GM21737 (cell line): ENCODE data around the gene PTPRT.
"Not testable (repeated sequence)": the region's sequence is repeated elsewhere in the genome, so short reads cannot be mapped to it uniquely, and the experiment has no call there.

Source experiments
- ATAC-seq: cut with Tn5 transposase; IDR thresholded peaks from one replicate; pipeline ENCODE4 v1.9.1; 2021; ENCODE audit warnings: mild to moderate bottlenecking, moderate library complexity; ENCODE audit not compliant: unreplicated experiment

Gene PTPRT

GRCh38 chr20:42259389-42259788, 930.3 kb downstream of the PTPRT start:
- ATAC-seq: no peak

- ATAC-seq: no peak
These were observed 931.0 kb downstream of the PTPRT start for GRCh38 chr20:42258564-42259302.

GRCh38 chr20:42255821-42256220, 933.9 kb downstream of the PTPRT start:
- no peak for ATAC-seq

GRCh38 chr20:42254673-42255072, 935.0 kb downstream of the PTPRT start:
- no peak for ATAC-seq

GRCh38 chr20:42252116-42252515, 937.6 kb downstream of the PTPRT start:
- ATAC-seq: no peak

- no peak for ATAC-seq
These were observed 970.9 kb downstream of the PTPRT start for GRCh38 chr20:42218621-42219374.

- ATAC-seq: no peak
These were observed 975.6 kb downstream of the PTPRT start for GRCh38 chr20:42214074-42214473.

- no peak for ATAC-seq
These were observed 977.3 kb downstream of the PTPRT start for GRCh38 chr20:42212391-42212790.

- ATAC-seq: not testable (repeated sequence)
These were observed 983.1 kb downstream of the PTPRT start for GRCh38 chr20:42206557-42206956.

- no peak for ATAC-seq
These were observed 985.5 kb downstream of the PTPRT start for GRCh38 chr20:42204109-42204660.

GRCh38 chr20:42197599-42197998, 992.1 kb downstream of the PTPRT start:
- no peak for ATAC-seq

- ATAC-seq: no peak
These were observed 996.6 kb downstream of the PTPRT start for GRCh38 chr20:42193119-42193518.

GRCh38 chr20:42192321-42192720, 997.4 kb downstream of the PTPRT start:
- no peak for ATAC-seq

GRCh38 chr20:42191140-42191860, 998.4 kb downstream of the PTPRT start:
- ATAC-seq: no peak

- ATAC-seq: no peak
These were observed 999.6 kb downstream of the PTPRT start for GRCh38 chr20:42190084-42190483.

- no peak for ATAC-seq
These were observed 1003.4 kb downstream of the PTPRT start for GRCh38 chr20:42186337-42186736.

GRCh38 chr20:42183147-42183546, 1006.6 kb downstream of the PTPRT start:
- ATAC-seq: no peak

- no peak for ATAC-seq
These were observed 1008.6 kb downstream of the PTPRT start for GRCh38 chr20:42181064-42181463.

- no peak for ATAC-seq
These were observed 1009.9 kb downstream of the PTPRT start for GRCh38 chr20:42179768-42180167.

- no peak for ATAC-seq
These were observed 1016.3 kb downstream of the PTPRT start for GRCh38 chr20:42173440-42173839.

- no peak for ATAC-seq
These were observed 1025.4 kb downstream of the PTPRT start for GRCh38 chr20:42164121-42164890.
